ENCODE data around the gene GLIS1. TPM values are rescaled to one million over a fixed set of nuclear protein-coding genes. Genes with fewer than 3 reads are reported as not detected.

GLIS1 gene
- total RNA-seq, 1 experiment from 2014 or later, result 0.28 TPM

GRCh38 chr1:53645690-53646078, 93.3 kb downstream of the GLIS1 start:
- Histone ChIP-seq H4K20me1 (ENCODE audit: control insufficient read depth, insufficient read depth, insufficient read length) (no peaks in the 10 kb centered on the region), H3K18ac (ENCODE audit: insufficient read length, low read depth, low read length) (no peak overlapping the region), H3K79me1 (ENCODE audit: insufficient read depth, low read depth, low read length, poor library complexity, severe bottlenecking) (no peaks in the 10 kb centered on the region), H3K9me3 (ENCODE audit: control insufficient read depth, low read depth, low read length) (no peaks in the 10 kb centered on the region), H3K27me3 (ENCODE audit: insufficient read depth, low read length) (no peaks in the 10 kb centered on the region), H3K4me1 (ENCODE audit: insufficient read depth, low read length) (0 out of 2 replicates have a peak, but pooled peaks cover 3% of the 10 kb centered on the region), H4K5ac (ENCODE audit: insufficient read length, low read depth, low read length) (no peak overlapping the region), H2BK12ac (ENCODE audit: insufficient read length, low read depth, low read length) (no peak overlapping the region), H3K56ac (ENCODE audit: insufficient read length, low read depth, low read length) (no peak overlapping the region), H2BK120ac (ENCODE audit: low read depth, low read length, poor library complexity, severe bottlenecking) (no peak overlapping the region), H3T11ph (ENCODE audit: low read length) (no peak overlapping the region), H3K4ac (ENCODE audit: low read depth, low read length) (no peak overlapping the region), H4K91ac (ENCODE audit: insufficient read length, low read depth, low read length) (no peak overlapping the region), H3K23ac (ENCODE audit: insufficient read length, low read depth, low read length) (no peak overlapping the region), H2BK15ac (ENCODE audit: low read depth, low read length) (no peak overlapping the region), H2AFZ (ENCODE audit: low read length) (no peak overlapping the region), H3K27ac (ENCODE audit: insufficient read length, low read depth, low read length) (no peak overlapping the region), H4K8ac (replicated peaks; ENCODE audit: insufficient read length, low read depth, low read length) (no peak overlapping the region), H3K23me2 (ENCODE audit: insufficient read length, low read depth, low read length, poor library complexity, severe bottlenecking) (no peaks in the 10 kb centered on the region), H2BK5ac (ENCODE audit: insufficient read length, low read length) (no peak overlapping the region), H3K14ac (ENCODE audit: insufficient read depth, low read length) (no peak overlapping the region), H3K4me2 (ENCODE audit: insufficient read depth, insufficient read length, low read length) (no peak overlapping the region), H2BK20ac (ENCODE audit: low read depth, low read length, poor library complexity, severe bottlenecking) (no peak overlapping the region), H2AK5ac (ENCODE audit: insufficient read length, low read length) (no peak overlapping the region), H3K79me2 (ENCODE audit: insufficient read depth, low read length) (no peaks in the 10 kb centered on the region), H3K9ac (ENCODE audit: extremely low read depth, insufficient read length, low read length) (no peak overlapping the region)
- no peak overlapping the region; a peak in 1 of 7 replicates for H3K27ac Mint-ChIP-seq
- peaks cover 6% of the 10 kb centered on the region for H3K27me3 Mint-ChIP-seq (ENCODE audit: low read depth)
- peaks cover 8 to 13% of the 10 kb centered on the region in 2 experiments; a peak in 3 of 4 replicates for H3K4me1 Mint-ChIP-seq
- H3K36me3 Mint-ChIP-seq (ENCODE audit: insufficient read depth in 1 of 3, low read depth in 3 of 3), result no peaks in the 10 kb centered on the region
- WGBS (ENCODE audit: extremely low coverage, insufficient read length, low lambda C conversion rate), result no CpG with 5 or more reads among the region's 1 CpG
- no peak for TF ChIP-seq CTCF (conservative IDR thresholded peaks at IDR 0.05)
- no peaks in the 10 kb centered on the region for H3K9me3 Mint-ChIP-seq
- DNase-seq, result no peak
- no peak overlapping the region for H3K4me3 Mint-ChIP-seq
